Stimulated activated memory B cell treated with anti-CD40 and anti-IgM and Interleukin-4, amounts not matched to agents 10 μg/mL and 1 μg/mL and 100 μg/mL, for 72 hours (primary cell): ENCODE measurements around the gene ANKRD31.

Experiments
- ATAC-seq: fragments of 150-1000 bp; cut with Tn5 transposase; 2 replicates; pipeline ENCODE4 v1.10.0; 2021
- H3K27ac Mint-ChIP-seq: one replicate; pipeline ENCODE4 v1.8.0; 2022; ENCODE audit warnings: mild to moderate bottlenecking, mixed read lengths
- H3K27me3 Mint-ChIP-seq: one replicate; pipeline ENCODE4 v1.8.0; 2022; ENCODE audit warnings: mixed read lengths
- H3K36me3 Mint-ChIP-seq: one replicate; pipeline ENCODE4 v1.8.0; 2022; ENCODE audit warnings: mixed read lengths
- H3K4me1 Mint-ChIP-seq: one replicate; pipeline ENCODE4 v1.8.0; 2022; ENCODE audit warnings: mixed read lengths
- H3K4me3 Mint-ChIP-seq: one replicate; pipeline ENCODE4 v1.8.0; 2022; ENCODE audit warnings: mild to moderate bottlenecking, moderate library complexity, mixed read lengths
- H3K9me3 Mint-ChIP-seq: one replicate; pipeline ENCODE4 v1.8.0; 2022; ENCODE audit warnings: mixed read lengths

The ANKRD31 gene

GRCh38 chr5:75078027-75078426 lies 158.7 kb downstream of the ANKRD31 start:
- H3K36me3 Mint-ChIP-seq, result no peaks in the 10 kb centered on the region
- H3K4me3 Mint-ChIP-seq, result no peak overlapping the region
- no peak overlapping the region for H3K27ac Mint-ChIP-seq
- H3K4me1 Mint-ChIP-seq, result no peaks in the 10 kb centered on the region
- no peak for ATAC-seq
- no peaks in the 10 kb centered on the region for H3K9me3 Mint-ChIP-seq
- H3K27me3 Mint-ChIP-seq, result no peaks in the 10 kb centered on the region

GRCh38 chr5:75072061-75072460 lies 164.6 kb downstream of the ANKRD31 start:
- ATAC-seq, result no peak
- Mint-ChIP-seq H3K4me1 (no peaks in the 10 kb centered on the region), H3K36me3 (no peaks in the 10 kb centered on the region), H3K27ac (no peak overlapping the region), H3K9me3 (no peaks in the 10 kb centered on the region), H3K4me3 (no peak overlapping the region), H3K27me3 (peaks cover 9% of the 10 kb centered on the region)

- no peak overlapping the region for H3K4me3 Mint-ChIP-seq
- H3K36me3 Mint-ChIP-seq, result no peaks in the 10 kb centered on the region
- no peaks in the 10 kb centered on the region for H3K9me3 Mint-ChIP-seq
- H3K27me3 Mint-ChIP-seq, result peaks cover 9% of the 10 kb centered on the region
- H3K4me1 Mint-ChIP-seq, result no peaks in the 10 kb centered on the region
- ATAC-seq, result no peak
- no peak overlapping the region for H3K27ac Mint-ChIP-seq
Observed at GRCh38 chr5:75071100-75071499, 165.6 kb downstream of the ANKRD31 start.

GRCh38 chr5:75067434-75067833 lies 169.2 kb downstream of the ANKRD31 start:
- no peak for ATAC-seq
- Mint-ChIP-seq H3K36me3 (no peaks in the 10 kb centered on the region), H3K27ac (no peak overlapping the region), H3K27me3 (peaks cover 4% of the 10 kb centered on the region), H3K9me3 (no peaks in the 10 kb centered on the region), H3K4me3 (no peak overlapping the region), H3K4me1 (no peaks in the 10 kb centered on the region)

- H3K36me3 Mint-ChIP-seq, result no peaks in the 10 kb centered on the region
- no peak overlapping the region for H3K4me3 Mint-ChIP-seq
- ATAC-seq, result no peak
- H3K4me1 Mint-ChIP-seq, result no peaks in the 10 kb centered on the region
- no peaks in the 10 kb centered on the region for H3K27me3 Mint-ChIP-seq
- H3K27ac Mint-ChIP-seq, result no peak overlapping the region
- no peaks in the 10 kb centered on the region for H3K9me3 Mint-ChIP-seq
Observed at GRCh38 chr5:75062925-75063531, 173.7 kb downstream of the ANKRD31 start.

GRCh38 chr5:75059912-75060545 lies 176.6 kb downstream of the ANKRD31 start:
- no peaks in the 10 kb centered on the region for H3K4me1 Mint-ChIP-seq
- H3K4me3 Mint-ChIP-seq, result no peak overlapping the region
- H3K9me3 Mint-ChIP-seq, result no peaks in the 10 kb centered on the region
- no peaks in the 10 kb centered on the region for H3K36me3 Mint-ChIP-seq
- ATAC-seq, result no peak
- peaks cover 24% of the 10 kb centered on the region for H3K27me3 Mint-ChIP-seq
- H3K27ac Mint-ChIP-seq, result no peak overlapping the region

- H3K27ac Mint-ChIP-seq, result no peak overlapping the region
- no peak for ATAC-seq
- no peaks in the 10 kb centered on the region for H3K36me3 Mint-ChIP-seq
- peaks cover 33% of the 10 kb centered on the region for H3K27me3 Mint-ChIP-seq
- H3K9me3 Mint-ChIP-seq, result no peaks in the 10 kb centered on the region
- H3K4me3 Mint-ChIP-seq, result no peak overlapping the region
- H3K4me1 Mint-ChIP-seq, result no peaks in the 10 kb centered on the region
Observed at GRCh38 chr5:75058986-75059535, 177.6 kb downstream of the ANKRD31 start.

- H3K4me1 Mint-ChIP-seq, result peaks cover 6% of the 10 kb centered on the region
- no peak for ATAC-seq
- peaks cover 41% of the 10 kb centered on the region for H3K27me3 Mint-ChIP-seq
- no peak overlapping the region for H3K4me3 Mint-ChIP-seq
- H3K9me3 Mint-ChIP-seq, result no peaks in the 10 kb centered on the region
- no peaks in the 10 kb centered on the region for H3K36me3 Mint-ChIP-seq
- H3K27ac Mint-ChIP-seq, result no peak overlapping the region
Observed at GRCh38 chr5:75057561-75057960, 179.1 kb downstream of the ANKRD31 start.

- ATAC-seq, result no peak
- Mint-ChIP-seq H3K27me3 (peaks cover 59% of the 10 kb centered on the region), H3K36me3 (no peaks in the 10 kb centered on the region)
Observed at GRCh38 chr5:75055727-75056144, 180.9 kb downstream of the ANKRD31 start.

GRCh38 chr5:75054134-75054930 lies 182.3 kb downstream of the ANKRD31 start:
- no peak overlapping the region for H3K27ac Mint-ChIP-seq
- ATAC-seq, result no peak
- peaks cover 69% of the 10 kb centered on the region for H3K27me3 Mint-ChIP-seq
- H3K9me3 Mint-ChIP-seq, result no peaks in the 10 kb centered on the region
- no peak overlapping the region for H3K4me3 Mint-ChIP-seq
- H3K4me1 Mint-ChIP-seq, result peaks cover 19% of the 10 kb centered on the region
- no peaks in the 10 kb centered on the region for H3K36me3 Mint-ChIP-seq

More at GRCh38 chr5:75055727-75056144, 180.9 kb downstream of the ANKRD31 start:
- Mint-ChIP-seq H3K27ac (no peak overlapping the region), H3K4me3 (no peak overlapping the region), H3K4me1 (peaks cover 19% of the 10 kb centered on the region), H3K9me3 (no peaks in the 10 kb centered on the region)

GRCh38 chr5:75053304-75054133 lies 183.2 kb downstream of the ANKRD31 start:
- H3K4me1 Mint-ChIP-seq, result peaks cover 19% of the 10 kb centered on the region
- peak; percentile 6 for ATAC-seq
- peak overlapping the region; percentile 72 for H3K4me3 Mint-ChIP-seq
- H3K9me3 Mint-ChIP-seq, result no peaks in the 10 kb centered on the region
- peaks cover 69% of the 10 kb centered on the region for H3K27me3 Mint-ChIP-seq
- no peaks in the 10 kb centered on the region for H3K36me3 Mint-ChIP-seq
- no peak overlapping the region for H3K27ac Mint-ChIP-seq

- Mint-ChIP-seq H3K36me3 (no peaks in the 10 kb centered on the region), H3K4me3 (no peak overlapping the region), H3K27ac (no peak overlapping the region), H3K27me3 (peaks cover 69% of the 10 kb centered on the region), H3K9me3 (no peaks in the 10 kb centered on the region), H3K4me1 (peaks cover 19% of the 10 kb centered on the region)
- ATAC-seq, result peak; percentile 22
Observed at GRCh38 chr5:75053054-75053303, 183.7 kb downstream of the ANKRD31 start.

GRCh38 chr5:75052192-75053053 lies 184.3 kb downstream of the ANKRD31 start, which contains the start of gene GCNT4:
Gene GCNT4, minus strand, starts transcription at chr5:75052558. Its CDS starts 22,521 bp downstream, at chr5:75030037.
- ATAC-seq, result peak; percentile 42
- H3K27me3 Mint-ChIP-seq, result peaks cover 69% of the 10 kb centered on the region
- H3K27ac Mint-ChIP-seq, result no peak within 1 kb of the TSS
- H3K36me3 Mint-ChIP-seq, result no peaks in the 10 kb centered on the region
- no peaks in the 10 kb centered on the region for H3K9me3 Mint-ChIP-seq
- H3K4me1 Mint-ChIP-seq, result peaks cover 19% of the 10 kb centered on the region
- H3K4me3 Mint-ChIP-seq, result peak within 1 kb of the TSS; percentile 72

- Mint-ChIP-seq H3K27me3 (peaks cover 58% of the 10 kb centered on the region), H3K9me3 (no peaks in the 10 kb centered on the region), H3K4me3 (no peak overlapping the region), H3K36me3 (no peaks in the 10 kb centered on the region), H3K4me1 (peaks cover 19% of the 10 kb centered on the region), H3K27ac (no peak overlapping the region)
- no peak for ATAC-seq
Observed at GRCh38 chr5:75051217-75051751, 185.4 kb downstream of the ANKRD31 start.
